MCF 10A (cell line): ENCODE measurements around the gene CYFIP2. TPM values are rescaled to one million over a fixed set of nuclear protein-coding genes. Genes with fewer than 3 reads are reported as not detected.
A peak's percentile ranks its signal among the peaks of the same experiment; 100 is the strongest.

Experiments
- BruUV-seq: library from RNA; stranded (reverse); fragments of 400-500 nt; replicated peaks from 2 replicates; lab custom pipeline; 2021; lab: Mats Ljungman, UMichigan
- CTCF ChIA-PET: fragments of 300-600 bp; sonication (Branson Sonifier 250); formaldehyde crosslinking; extraction: SDS; loops from one replicate; lab custom pipeline; 2021; ENCODE audit warnings: antibody characterized with exemption, inconsistent platforms; lab: Yijun Ruan, JAX
- POLR2A ChIA-PET: fragments of 300-600, 350-650 bp; sonication (Branson Sonifier 250); formaldehyde crosslinking; extraction: SDS; loops from one replicate; lab custom pipeline; 2020; ENCODE audit warnings: antibody characterized with exemption, inconsistent platforms; lab: Yijun Ruan, JAX
- DNase-seq: peaks from one replicate; pipeline ENCODE4 v3.0.0-alpha.2; 2018; ENCODE audit not compliant: unreplicated experiment
- H3K27ac Mint-ChIP-seq: one replicate; pipeline ENCODE4 v1.8.0; 2022; ENCODE audit warnings: mild to moderate bottlenecking, low read depth, mixed read lengths; ENCODE audit not compliant: unreplicated experiment
- H3K27me3 Mint-ChIP-seq: one replicate; pipeline ENCODE4 v1.8.0; 2022; ENCODE audit warnings: mixed read lengths; ENCODE audit not compliant: insufficient read depth, unreplicated experiment
- H3K36me3 Mint-ChIP-seq: one replicate; pipeline ENCODE4 v1.8.0; 2022; ENCODE audit warnings: mild to moderate bottlenecking, moderate library complexity, mixed read lengths; ENCODE audit not compliant: insufficient read depth, unreplicated experiment
- H3K4me1 Mint-ChIP-seq: one replicate; pipeline ENCODE4 v1.8.0; 2022; ENCODE audit warnings: mixed read lengths; ENCODE audit not compliant: insufficient read depth, unreplicated experiment
- H3K4me3 Mint-ChIP-seq: one replicate; pipeline ENCODE4 v1.8.0; 2022; ENCODE audit warnings: mild to moderate bottlenecking, moderate library complexity, mixed read lengths; ENCODE audit not compliant: unreplicated experiment
- H3K9me3 Mint-ChIP-seq: one replicate; pipeline ENCODE4 v1.8.0; 2022; ENCODE audit warnings: mixed read lengths; ENCODE audit not compliant: unreplicated experiment
- CTCF ChIP-seq: fragments of 200-600 bp; IDR thresholded peaks from one replicate; pipeline ENCODE4 v1.8.0; 2022; ENCODE audit warnings: antibody characterized with exemption, mild to moderate bottlenecking; ENCODE audit not compliant: unreplicated experiment
- intact Hi-C: fragments of 100-400 bp; cut with micrococcal nuclease; formaldehyde crosslinking; loops from 2 replicates; pipeline ENCODE4 v1.14.1; 2022
- total RNA-seq: library from RNA; stranded (reverse); gene quantifications from 2 replicates; pipeline ENCODE4 v1.2.3, GENCODE V29; 2022

Gene CYFIP2
- total RNA-seq, 1 experiment from 2014 or later = 50.8 TPM

DNA sequence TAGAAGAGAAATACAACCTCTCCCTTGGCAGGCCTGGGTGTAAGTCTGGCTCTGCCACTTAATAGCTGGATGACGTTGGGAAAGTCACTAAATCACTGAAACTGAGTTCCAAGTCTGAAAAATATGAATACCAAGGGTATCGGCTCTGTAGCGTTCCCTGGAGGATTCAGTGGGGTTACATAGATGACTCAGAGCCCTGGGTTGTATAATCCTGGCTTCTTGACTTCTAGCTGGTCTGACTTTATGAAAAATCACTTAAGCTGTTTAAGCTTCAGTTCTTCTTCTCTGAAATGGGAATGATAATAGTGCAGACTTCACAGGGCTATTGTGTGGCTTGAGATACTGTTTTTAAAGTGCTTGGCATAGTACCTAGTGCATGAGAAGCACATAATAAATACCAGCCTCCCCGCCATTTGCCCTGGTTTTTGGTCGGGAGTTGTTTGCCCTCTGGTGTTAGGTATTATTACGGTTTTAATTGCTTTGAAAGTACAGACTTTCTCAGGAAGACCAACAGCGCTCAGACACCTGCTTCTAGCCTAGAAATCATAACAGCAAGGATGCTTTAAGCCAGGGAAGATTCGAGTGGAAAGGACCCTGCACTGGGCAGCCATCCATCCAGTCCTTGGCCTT, 43.0 kb downstream of the CYFIP2 start:
- CTCF ChIA-PET = interaction anchor here (0.6 to 6.4 kb wide), 9 partner anchors 10 to 160 kb away, joined by 3 to 101 read pairs (median 4); no protein-coding TSS in a partner anchor

DNA sequence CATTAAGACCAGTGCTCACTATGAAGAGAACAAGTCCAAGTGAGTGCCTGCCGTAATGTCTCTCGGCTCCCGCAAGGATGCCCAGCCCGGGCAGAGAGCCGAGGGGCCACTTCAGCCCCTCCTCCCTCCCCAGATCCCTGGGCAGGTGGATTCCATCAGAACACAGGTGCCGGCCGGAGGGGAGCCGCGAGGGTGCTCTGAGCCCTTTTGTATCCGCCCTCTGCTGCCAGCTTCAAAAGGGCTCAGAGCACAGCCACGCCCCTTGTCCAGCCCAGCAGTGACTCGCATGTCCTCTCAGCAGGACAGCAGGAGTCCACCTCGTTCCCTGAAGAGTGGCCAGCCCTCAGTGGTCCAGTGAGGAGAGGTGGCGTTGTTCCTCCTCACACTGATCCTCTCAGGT, 43.9 kb downstream of the CYFIP2 start:
- no peak overlapping the region for H3K27ac Mint-ChIP-seq
- H3K4me3 Mint-ChIP-seq = no peak overlapping the region
- POLR2A ChIA-PET = no interaction called here
- intact Hi-C loops = no loop called here
- no peaks in the 10 kb centered on the region for H3K9me3 Mint-ChIP-seq
- BruUV-seq = no TSS peak
- peaks cover 12% of the 10 kb centered on the region for H3K36me3 Mint-ChIP-seq
- TF ChIP-seq CTCF = no peak
- peak; percentile 11 for DNase-seq
- H3K4me1 Mint-ChIP-seq = no peaks in the 10 kb centered on the region
- CTCF ChIA-PET = interaction anchor here (1.0 to 6.4 kb wide), 4 partner anchors 19 to 161 kb away, joined by 4 to 101 read pairs (median 15); no protein-coding TSS in a partner anchor
- H3K27me3 Mint-ChIP-seq = no peaks in the 10 kb centered on the region

More for the DNA sequence above, 43.0 kb downstream of the CYFIP2 start:
- no peaks in the 10 kb centered on the region for H3K9me3 Mint-ChIP-seq
- POLR2A ChIA-PET = interaction anchor here (0.6 kb wide), 1 partner anchor 132 kb away, joined by 3 read pairs; no protein-coding TSS in a partner anchor
- no peaks in the 10 kb centered on the region for H3K4me1 Mint-ChIP-seq
- TF ChIP-seq CTCF = peak; percentile 18
- no peak overlapping the region for H3K27ac Mint-ChIP-seq
- intact Hi-C loops = no loop called here
- no TSS peak for BruUV-seq
- peaks cover 15% of the 10 kb centered on the region for H3K36me3 Mint-ChIP-seq
- no peak overlapping the region for H3K4me3 Mint-ChIP-seq
- peak; percentile 21 for DNase-seq
- H3K27me3 Mint-ChIP-seq = no peaks in the 10 kb centered on the region

DNA sequence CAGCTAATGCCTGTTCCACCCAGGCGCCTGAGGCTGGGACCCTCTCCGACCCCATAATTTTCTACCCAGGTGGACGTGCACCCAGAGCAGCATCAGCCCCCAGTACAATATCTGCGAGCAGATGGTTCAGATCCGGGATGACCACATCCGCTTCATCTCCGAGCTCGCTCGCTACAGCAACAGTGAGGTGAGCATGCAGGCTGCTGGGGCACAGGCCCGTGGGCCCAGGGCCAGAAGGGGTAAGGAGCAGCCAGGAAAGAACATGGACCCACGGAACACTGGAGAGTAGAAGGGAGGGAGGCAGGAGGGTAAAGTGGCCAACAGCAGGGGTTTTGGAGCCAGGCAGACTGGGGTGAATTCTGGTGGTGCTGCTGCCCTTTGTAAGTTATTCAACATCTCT, 45.7 kb downstream of the CYFIP2 start:
- CTCF ChIA-PET = interaction anchor here (0.7 to 6.4 kb wide), 7 partner anchors 13 to 163 kb away, joined by 3 to 101 read pairs (median 4); no protein-coding TSS in a partner anchor
- BruUV-seq = no TSS peak

More for the DNA sequence above, 45.7 kb downstream of the CYFIP2 start:
- Mint-ChIP-seq H3K4me3 (no peak overlapping the region), H3K9me3 (no peaks in the 10 kb centered on the region), H3K4me1 (no peaks in the 10 kb centered on the region), H3K27ac (no peak overlapping the region), H3K27me3 (no peaks in the 10 kb centered on the region), H3K36me3 (peaks cover 4% of the 10 kb centered on the region)
- POLR2A ChIA-PET = no interaction called here
- TF ChIP-seq CTCF = no peak
- no peak for DNase-seq
- intact Hi-C loops = no loop called here
